GM21423 (cell line): ENCODE measurements around the gene NFATC1.

ENCODE experiments used
- ATAC-seq: cut with Tn5 transposase; IDR thresholded peaks from one replicate; pipeline ENCODE4 v1.9.1; 2021; ENCODE audit warnings: mild to moderate bottlenecking, moderate library complexity; ENCODE audit not compliant: unreplicated experiment

The NFATC1 gene

GRCh38 chr18:79402977-79403722 is 7.4 kb downstream of the NFATC1 start:
- ATAC-seq: no peak

GRCh38 chr18:79403723-79404566 is 8.2 kb downstream of the NFATC1 start:
- ATAC-seq: no peak

GRCh38 chr18:79404567-79404910 is 8.8 kb downstream of the NFATC1 start:
- no peak for ATAC-seq

GRCh38 chr18:79405019-79405780 is 9.5 kb downstream of the NFATC1 start:
- no peak for ATAC-seq

- ATAC-seq: peak; percentile 80
These were observed 10.2 kb downstream of the NFATC1 start for GRCh38 chr18:79405781-79406575.

GRCh38 chr18:79406708-79407107 is 11.0 kb downstream of the NFATC1 start:
- no peak for ATAC-seq

GRCh38 chr18:79409313-79409712 is 13.6 kb downstream of the NFATC1 start:
- ATAC-seq: no peak

GRCh38 chr18:79410171-79410641 is 14.5 kb downstream of the NFATC1 start:
- ATAC-seq: no peak

- ATAC-seq: no peak
These were observed 15.2 kb downstream of the NFATC1 start for GRCh38 chr18:79410731-79411613.

GRCh38 chr18:79411614-79412526 is 16.1 kb downstream of the NFATC1 start:
- ATAC-seq: no peak

- ATAC-seq: no peak
These were observed 17.3 kb downstream of the NFATC1 start for GRCh38 chr18:79413025-79413424.

- ATAC-seq: no peak
These were observed 17.7 kb downstream of the NFATC1 start for GRCh38 chr18:79413426-79413825.

- ATAC-seq: no peak
These were observed 18.2 kb downstream of the NFATC1 start for GRCh38 chr18:79413901-79414300.

- ATAC-seq: no peak
These were observed 20.4 kb downstream of the NFATC1 start for GRCh38 chr18:79416022-79416676.

- ATAC-seq: no peak
These were observed 20.9 kb downstream of the NFATC1 start for GRCh38 chr18:79416677-79417052.

GRCh38 chr18:79418236-79418635 is 22.5 kb downstream of the NFATC1 start:
- ATAC-seq: no peak

GRCh38 chr18:79418642-79419041 is 22.9 kb downstream of the NFATC1 start:
- no peak for ATAC-seq
